ENCODE measurements around the gene RAB3GAP2.
A peak's percentile ranks its signal among the peaks of the same experiment; 100 is the strongest.
"Not testable (repeated sequence)": the region's sequence is repeated elsewhere in the genome, so short reads cannot be mapped to it uniquely, and the experiment has no call there.

Gene RAB3GAP2

GRCh38 chr1:220233927-220234326 is 38.3 kb downstream of the RAB3GAP2 start:
- DNase-seq, result no peak

- no peak for DNase-seq
These were observed 42.5 kb downstream of the RAB3GAP2 start for GRCh38 chr1:220229771-220230170.

GRCh38 chr1:220227393-220227792 is 44.9 kb downstream of the RAB3GAP2 start:
- DNase-seq, result no peak

DNA sequence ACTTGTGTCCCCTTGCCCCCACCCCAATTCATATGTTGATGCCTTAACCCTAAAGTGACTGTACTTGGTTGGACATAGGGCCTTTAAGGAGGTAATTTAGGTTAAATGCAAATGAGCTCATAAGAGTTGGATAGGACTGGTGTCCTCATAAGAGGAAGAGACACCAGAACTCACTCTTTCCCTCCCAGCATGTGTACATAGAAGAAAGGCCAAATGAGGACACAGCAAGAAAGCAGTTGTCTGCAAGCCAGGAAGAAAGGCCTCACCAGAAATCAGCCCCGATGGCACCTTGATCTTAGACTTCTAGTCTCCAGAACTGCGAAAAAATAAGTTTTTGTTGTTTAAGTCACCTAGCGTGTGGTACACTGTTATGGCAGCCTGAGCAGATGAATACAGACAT is 45.5 kb downstream of the RAB3GAP2 start:
- DNase-seq, result no peak

DNA sequence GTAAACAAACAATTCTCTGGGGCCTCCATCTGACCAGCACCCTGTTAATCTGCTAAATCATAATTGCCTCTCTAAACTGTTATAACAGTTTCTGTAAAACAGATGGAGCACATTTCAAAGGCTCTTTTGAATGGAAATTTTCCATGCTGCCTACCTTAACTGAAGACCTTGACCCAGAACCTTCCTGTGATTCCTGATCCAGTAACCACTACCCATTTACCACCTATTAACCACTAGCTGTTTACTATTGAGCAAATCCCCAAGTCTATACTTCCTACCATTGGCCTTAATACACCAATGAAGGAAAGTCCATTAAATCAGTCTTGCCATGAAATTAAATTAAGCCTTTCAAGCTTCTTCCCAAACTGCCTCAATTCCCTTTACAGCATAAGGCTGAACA is 46.3 kb downstream of the RAB3GAP2 start:
- DNase-seq, result no peak

- no peak for DNase-seq
These were observed 47.6 kb downstream of the RAB3GAP2 start for GRCh38 chr1:220224611-220225124.

- no peak for DNase-seq
These were observed 48.2 kb downstream of the RAB3GAP2 start for GRCh38 chr1:220224033-220224432.

GRCh38 chr1:220222939-220223338 is 49.3 kb downstream of the RAB3GAP2 start:
- no peak for DNase-seq

DNA sequence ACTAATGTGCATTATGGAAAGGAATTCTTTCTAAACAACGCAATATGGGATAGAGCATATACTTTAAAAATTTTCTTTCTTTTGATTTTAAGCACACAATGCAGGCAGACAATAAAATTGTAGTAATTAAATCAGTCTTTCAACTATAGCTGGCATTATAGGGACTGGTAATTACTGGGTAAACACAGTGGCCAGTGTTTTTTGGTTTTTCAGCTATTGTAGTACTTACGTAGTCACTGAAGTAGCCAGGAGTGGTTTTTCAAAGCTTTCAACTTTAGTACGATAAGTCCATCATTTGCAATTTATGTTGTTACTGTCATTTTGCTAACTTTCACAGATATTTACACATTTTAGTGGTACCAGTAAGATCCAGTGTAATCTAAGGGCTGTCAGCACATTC is 50.6 kb downstream of the RAB3GAP2 start:
- DNase-seq, result no peak

DNA sequence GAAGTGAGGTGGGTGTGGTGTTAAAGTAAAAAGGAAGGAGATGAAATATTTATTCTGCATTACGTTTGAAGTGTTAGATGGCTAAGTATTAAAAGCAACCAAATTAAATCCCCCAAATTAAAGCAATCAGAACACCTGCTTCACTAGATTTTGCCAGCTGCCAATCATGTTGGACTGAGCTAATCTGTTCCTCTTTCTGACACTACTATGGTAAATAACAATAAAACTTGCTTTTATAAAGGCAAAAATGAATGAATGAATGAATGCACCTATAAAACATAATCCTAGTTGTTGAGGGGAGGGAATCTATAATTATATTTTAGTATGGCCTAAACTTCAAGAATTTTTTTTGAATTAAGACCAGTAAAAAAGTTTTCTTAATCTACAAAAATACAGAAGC is 51.0 kb downstream of the RAB3GAP2 start:
- DNase-seq, result no peak

- not testable (repeated sequence) for DNase-seq
These were observed 51.6 kb downstream of the RAB3GAP2 start for GRCh38 chr1:220220699-220221040.

- DNase-seq, result no peak
These were observed 52.2 kb downstream of the RAB3GAP2 start for GRCh38 chr1:220219865-220220698.

DNA sequence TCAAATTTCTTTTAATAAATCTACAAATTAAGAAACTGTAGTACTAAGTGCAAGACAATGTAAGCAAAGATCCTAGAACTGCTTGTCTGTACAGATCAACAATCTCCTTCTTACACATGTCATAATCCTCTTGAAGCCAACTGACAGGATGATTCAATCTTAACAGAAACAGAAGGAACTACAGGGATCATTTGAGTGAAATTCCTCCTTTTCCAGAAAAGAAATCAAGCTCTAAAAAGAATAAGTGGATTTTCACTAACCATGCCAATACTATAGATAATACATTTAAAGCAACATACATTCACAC is 53.2 kb downstream of the RAB3GAP2 start:
- DNase-seq, result no peak

GRCh38 chr1:220218397-220219135 is 53.7 kb downstream of the RAB3GAP2 start:
- DNase-seq, result peak; percentile 50

GRCh38 chr1:220217383-220217988 is 54.8 kb downstream of the RAB3GAP2 start:
- peak; percentile 4 for DNase-seq

DNA sequence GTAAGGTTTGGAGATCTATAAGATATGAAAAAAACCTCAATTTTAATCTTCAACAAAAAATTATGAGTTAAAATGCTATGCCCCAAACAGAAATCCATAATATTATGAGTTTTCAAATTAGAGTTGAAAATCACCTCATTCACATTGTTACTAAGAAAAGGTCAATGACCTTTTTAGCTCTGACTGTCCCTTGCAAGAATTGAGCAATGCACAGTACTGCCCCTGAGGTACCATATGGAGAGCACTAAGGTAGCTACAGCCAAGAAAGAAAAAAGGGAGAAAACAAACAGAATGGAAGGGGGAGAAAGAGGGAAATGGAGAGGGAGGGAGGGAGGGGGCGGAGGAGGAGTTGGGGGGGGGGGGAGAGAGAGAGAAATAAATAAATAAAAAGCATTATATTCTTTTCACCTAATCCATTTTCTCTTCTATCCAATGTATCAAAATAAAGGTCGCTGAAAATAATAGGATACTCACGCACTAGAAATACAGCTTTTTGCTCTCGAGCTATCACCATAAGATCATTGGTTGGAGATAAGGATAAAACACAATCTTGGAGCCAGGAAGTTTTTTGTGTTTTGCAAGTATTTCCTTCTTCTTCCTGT is 58.8 kb downstream of the RAB3GAP2 start:
- no peak for DNase-seq

DNA sequence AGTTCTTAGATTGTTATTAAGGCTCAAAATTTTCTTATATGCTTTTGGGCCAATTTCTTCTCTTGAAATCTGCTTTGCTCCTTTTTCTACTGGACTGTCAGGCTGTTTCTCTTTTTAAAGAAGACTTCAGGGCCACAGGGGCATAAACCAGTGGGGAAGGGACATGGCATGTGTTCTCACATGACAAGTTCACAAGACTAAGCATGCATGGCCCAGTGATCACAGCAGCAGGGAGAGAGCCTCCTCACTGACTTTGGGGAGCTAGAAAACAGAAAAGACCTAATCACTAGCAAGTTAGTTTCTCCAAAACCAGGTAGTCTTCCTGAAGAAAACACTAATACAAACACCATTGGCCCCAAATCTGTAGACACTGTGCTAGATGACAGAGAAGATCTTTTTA is 64.8 kb downstream of the RAB3GAP2 start:
- no peak for DNase-seq

DNA sequence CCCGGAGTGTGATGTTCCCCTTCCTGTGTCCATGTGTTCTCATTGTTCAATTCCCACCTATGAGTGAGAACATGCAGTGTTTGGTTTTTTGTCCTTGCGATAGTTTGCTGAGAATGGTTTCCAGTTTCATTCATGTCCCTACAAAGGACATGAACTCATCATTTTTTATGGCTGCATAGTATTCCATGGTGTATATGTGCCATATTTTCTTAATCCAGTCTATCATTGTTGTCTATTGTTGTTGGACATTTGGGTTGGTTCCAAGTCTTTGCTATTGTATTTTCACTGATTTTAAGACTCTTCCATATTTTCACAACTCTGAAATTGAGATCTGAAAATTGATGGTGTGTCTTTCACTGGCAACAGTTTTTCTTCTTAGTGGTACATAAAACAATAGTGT is 67.5 kb downstream of the RAB3GAP2 start:
- not testable (repeated sequence) for DNase-seq

DNA sequence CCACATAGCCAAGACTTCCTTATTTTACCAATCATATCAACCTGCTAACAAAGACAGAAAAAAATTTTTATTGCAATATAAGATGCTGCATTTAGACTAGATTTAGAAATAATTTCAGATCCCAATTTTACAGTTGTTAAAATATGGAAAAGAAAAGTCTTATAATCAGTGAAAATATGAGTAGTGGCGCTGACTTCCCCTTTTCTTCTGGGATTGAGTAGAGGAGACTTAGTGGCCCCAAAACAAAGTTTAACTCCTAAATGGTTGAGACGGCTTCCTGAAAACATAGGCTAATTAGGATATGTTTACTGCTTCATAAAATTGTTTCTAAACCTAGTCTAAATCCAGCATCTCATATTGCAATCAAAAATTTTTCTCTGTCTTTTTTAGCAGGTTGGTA is 68.4 kb downstream of the RAB3GAP2 start:
- DNase-seq, result no peak

- peak; percentile 28 for DNase-seq
These were observed 73.9 kb downstream of the RAB3GAP2 start for GRCh38 chr1:220198186-220199005.

GRCh38 chr1:220195701-220196100 is 76.6 kb downstream of the RAB3GAP2 start:
- DNase-seq, result no peak

GRCh38 chr1:220189750-220190347 is 82.4 kb downstream of the RAB3GAP2 start:
- DNase-seq, result peak; percentile 35

Data from fibroblast of skin of back (primary cell).